GM18861 (cell line): ENCODE measurements around the gene APOBEC2.
"Not testable (repeated sequence)": the region's sequence is repeated elsewhere in the genome, so short reads cannot be mapped to it uniquely, and the experiment has no call there.

Experiments used
- ATAC-seq: cut with Tn5 transposase; IDR thresholded peaks from one replicate; pipeline ENCODE4 v1.9.1; 2021; ENCODE audit not compliant: unreplicated experiment

APOBEC2 gene

DNA sequence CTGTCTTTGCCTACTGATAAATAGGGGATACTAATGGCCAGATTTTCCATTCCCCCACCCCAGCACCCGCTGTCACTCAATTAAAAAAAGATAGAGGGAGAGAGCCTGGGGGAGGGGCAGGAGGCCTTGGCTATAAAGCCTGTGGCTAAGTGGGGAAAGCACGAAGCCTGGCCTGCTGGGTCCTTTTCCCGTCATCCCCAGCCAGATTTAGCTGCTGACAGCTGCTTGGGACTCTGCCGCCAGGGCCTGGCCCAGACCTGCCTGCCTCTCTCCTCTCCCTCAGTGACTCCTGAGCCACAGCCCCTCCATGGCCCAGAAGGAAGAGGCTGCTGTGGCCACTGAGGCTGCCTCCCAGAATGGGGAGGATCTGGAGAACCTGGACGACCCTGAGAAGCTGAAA lies at the start of gene APOBEC2:
TSS of gene APOBEC2 (plus strand) at position 162 of the 400 bp plus-strand sequence. CDS start at position 308, 146 bp downstream.
- no peak for ATAC-seq

DNA sequence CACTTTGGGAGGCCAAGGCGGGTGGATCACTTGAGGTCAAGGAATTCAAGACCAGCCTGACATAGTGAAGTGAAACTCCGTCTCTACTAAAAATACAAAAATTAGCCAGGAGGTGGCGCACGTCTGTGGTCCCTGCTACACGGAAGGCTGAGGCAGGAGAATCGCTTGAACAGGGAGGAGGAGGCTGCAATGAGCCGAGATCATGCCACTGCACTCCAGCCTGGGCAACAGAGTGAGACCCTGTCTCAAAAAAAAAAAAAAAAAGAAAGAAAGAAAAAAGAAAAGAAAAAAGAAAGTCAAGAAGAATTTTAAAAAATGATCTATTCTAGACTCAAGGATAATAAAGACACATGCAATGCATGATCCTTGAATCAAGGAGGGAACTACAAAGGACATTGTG lies 46.8 kb upstream of the APOBEC2 start:
- ATAC-seq, result not testable (repeated sequence)

DNA sequence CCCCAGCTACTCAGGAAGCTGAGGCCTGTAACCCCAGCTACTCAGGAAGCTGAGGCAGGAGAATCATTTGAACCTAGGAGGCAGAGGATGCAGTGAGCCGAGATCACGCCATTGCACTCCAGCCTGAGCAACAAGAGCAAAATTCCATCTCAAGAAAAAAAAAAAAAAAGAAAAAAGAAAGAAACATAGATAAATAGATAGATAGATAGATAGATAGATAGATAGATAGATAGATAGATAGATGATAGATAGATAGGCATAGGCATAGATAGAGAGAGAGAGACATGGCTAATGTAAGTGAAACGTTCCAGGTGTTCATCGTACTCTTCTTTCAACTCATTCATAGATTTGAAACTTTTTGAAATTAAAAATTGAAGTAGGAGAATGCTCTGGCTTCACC lies 46.0 kb upstream of the APOBEC2 start:
- not testable (repeated sequence) for ATAC-seq

DNA sequence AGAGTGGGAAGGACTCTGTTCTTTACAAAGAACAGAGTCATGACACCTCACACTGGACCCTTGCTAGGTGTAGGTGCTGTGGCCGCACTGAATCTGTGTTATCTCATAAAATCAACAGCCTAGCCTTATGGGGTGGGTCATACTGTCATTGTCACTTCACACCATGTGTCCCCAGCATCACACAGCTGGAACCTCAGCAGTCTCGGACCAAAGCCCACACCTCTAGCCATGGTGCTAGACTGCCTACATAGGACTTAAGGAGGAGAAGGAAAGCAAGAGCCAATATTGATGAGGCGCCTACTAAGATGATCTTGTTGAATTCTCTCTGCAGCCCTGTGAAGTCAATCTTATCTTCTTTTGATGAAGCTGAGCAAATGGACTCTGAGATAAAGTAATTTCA lies 45.0 kb upstream of the APOBEC2 start:
- no peak for ATAC-seq

DNA sequence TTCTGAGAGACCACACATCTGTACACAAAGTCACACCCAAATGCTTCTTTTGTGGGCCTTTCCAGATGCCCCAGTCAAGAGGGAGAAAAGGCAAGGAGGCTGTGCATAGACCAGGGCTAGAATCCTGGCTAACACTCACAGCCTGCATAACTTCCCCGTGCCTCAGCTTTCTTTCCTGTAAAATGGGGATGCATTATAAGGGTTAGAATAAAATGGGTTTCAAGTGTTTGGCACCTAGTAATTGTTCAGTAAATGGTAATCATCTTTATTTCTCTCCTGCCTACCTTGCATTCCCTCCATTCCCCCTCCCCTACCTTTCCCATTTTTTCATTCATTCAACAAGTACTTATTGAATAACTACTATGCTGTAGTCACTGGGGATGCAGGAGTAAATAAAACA lies 43.3 kb upstream of the APOBEC2 start:
- ATAC-seq, result no peak

DNA sequence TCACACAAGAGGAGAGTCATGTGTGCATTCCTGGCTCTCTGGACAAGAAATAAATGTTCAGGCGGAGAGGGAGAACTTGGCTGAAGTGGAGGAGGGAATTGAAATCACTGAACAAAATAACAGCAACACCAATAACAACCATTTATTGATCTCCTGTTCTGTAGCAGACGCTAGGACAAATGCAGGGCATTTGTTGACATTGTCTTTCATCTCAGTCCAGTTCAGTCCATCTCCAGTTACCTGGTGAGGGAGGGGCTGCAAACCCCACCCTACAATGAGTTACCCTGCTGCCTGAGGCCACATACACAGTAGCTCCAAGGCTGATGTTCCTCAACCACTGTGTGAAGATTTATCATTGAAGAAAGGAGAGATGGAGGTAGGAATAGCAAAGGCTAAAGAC lies 41.3 kb upstream of the APOBEC2 start:
- no peak for ATAC-seq

DNA sequence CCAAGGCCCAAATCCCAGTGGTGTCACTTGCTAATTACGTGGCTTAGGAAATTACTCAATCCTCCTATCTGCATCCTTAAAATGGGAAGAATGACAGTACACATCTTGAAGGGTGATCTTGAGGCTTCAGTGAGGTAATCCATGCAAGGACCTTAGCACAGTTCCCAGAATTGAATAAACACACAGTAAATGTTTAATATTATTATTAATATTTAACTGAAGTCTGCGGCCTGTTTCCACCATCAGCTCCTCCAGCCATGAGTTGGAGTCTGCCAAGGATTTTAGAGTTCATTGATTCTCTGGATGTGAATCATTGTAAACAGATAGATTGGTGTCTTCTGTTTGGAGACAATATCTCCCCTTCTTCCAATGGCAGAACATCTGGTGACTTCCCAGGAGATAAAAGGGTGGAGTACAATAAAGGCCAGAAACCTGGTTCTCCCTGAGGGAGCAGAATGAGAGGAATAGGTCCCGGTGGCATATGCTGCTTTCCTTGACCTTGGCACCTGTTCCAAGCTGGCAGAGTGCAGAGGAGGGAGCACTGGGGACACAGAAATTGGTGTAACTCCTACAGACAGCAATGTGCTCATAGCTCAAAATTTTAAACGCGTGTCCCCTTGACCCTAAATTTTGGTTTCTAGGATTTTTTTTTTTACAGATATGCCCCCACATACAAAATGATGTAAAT lies 39.4 kb upstream of the APOBEC2 start:
- ATAC-seq, result no peak

DNA sequence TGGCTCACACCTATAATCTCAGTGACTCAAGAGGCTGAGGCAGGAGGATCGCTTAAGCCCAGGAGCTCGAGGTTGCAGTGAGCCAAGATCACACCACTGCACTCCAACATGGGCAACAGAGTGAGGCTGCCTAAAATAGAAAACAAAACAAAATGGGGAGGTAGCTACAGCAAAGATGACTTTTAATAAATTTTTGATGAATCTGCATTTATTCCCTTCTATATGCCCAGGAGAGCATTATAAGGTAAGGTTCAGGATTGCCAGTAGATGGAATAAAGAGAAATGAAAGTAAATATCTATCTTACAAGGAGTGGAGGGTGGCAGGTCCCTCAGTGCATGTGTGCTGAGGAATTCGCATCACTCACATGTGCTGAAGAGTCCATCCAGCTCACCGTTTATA lies 38.2 kb upstream of the APOBEC2 start:
- no peak for ATAC-seq

DNA sequence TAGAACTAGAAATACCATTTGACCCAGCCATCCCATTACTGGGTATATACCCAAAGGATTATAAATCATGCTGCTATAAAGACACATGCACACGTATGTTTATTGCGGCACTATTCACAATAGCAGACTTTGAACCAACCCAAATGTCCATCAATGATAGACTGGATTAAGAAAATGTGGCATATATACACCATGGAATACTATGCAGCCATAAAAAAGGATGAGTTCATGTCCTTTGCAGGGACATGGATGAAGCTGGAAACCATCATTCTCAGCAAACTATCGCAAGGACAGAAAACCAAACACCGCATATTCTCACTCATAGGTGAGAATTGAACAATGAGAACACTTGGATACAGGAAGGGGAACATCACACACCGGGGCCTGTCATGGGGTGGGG lies 37.1 kb upstream of the APOBEC2 start:
- ATAC-seq, result not testable (repeated sequence)

DNA sequence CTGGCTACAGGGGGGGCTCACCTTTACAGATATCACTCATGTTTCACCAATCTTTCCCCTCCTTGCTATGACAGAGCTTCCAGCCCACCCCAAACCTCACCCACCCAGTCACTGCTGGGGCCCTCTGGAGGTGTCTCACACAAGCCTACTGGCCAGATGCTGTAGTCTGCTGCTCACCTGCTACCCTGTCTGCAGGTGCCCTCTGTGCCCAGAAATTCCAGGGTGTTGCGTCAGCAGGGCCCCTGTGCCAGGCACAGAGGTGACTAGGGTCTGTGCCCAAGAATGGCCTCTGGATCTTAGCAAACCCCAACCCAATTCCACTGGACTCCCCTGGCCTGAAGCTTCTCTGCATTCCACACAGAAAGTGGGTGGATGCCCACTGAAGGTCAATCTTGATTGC lies 35.3 kb upstream of the APOBEC2 start:
- no peak for ATAC-seq

DNA sequence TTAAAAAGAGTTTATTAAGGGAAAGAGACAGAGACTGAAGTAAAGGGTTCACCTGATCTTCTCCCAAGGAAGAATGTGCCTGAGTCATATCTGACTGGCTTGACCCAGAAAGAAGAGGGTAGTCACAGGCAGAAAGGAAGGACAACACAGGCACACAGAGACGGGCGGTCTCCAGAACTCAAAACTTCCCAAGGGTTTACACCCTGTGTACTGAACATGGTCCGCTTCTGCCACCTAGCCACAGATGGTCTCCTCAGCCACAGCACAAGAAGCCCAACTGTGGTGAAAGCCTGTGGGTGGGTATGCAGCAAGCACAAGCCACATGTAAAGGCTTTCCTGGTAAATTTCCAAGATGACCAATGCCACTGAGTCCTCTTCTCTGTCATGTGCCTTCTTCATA lies 31.2 kb upstream of the APOBEC2 start:
- ATAC-seq, result no peak

DNA sequence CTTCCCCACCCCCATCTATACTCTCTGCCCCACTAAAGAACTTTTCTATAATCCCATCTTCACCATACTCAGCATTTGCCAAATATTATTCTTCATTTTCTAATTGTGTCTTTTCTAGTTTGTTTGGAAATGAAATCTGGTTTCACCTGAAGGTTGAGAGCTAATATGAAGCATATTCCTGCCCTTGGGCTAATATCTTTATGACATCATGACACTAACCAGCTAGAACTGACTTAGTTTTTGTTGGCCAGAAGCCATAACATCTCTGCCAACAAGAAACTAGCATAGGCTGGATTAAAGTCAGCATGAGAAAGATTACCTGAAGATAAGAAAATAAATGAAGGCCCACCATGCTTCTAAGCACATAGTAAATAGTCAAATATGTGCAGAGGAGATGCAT lies 30.7 kb upstream of the APOBEC2 start:
- ATAC-seq, result no peak

DNA sequence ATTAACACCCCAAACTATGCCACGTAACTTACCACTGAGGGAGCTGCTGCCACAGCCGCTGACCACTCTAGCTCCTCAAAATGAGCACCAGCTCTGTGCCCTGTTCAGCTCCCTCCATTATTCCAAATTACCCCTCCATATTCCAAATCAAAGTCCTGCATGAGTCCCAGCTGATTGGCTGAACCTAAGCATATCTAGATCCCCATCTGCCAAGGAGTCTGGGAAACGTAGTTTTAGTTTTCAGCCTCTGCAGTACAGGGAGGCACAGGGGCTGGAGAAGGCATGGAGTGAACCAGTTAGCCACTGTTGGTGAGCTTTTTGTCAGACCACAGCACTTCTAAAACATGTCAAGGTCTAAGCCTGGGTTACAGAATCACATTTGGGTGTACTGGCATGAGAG lies 29.9 kb upstream of the APOBEC2 start:
- no peak for ATAC-seq

DNA sequence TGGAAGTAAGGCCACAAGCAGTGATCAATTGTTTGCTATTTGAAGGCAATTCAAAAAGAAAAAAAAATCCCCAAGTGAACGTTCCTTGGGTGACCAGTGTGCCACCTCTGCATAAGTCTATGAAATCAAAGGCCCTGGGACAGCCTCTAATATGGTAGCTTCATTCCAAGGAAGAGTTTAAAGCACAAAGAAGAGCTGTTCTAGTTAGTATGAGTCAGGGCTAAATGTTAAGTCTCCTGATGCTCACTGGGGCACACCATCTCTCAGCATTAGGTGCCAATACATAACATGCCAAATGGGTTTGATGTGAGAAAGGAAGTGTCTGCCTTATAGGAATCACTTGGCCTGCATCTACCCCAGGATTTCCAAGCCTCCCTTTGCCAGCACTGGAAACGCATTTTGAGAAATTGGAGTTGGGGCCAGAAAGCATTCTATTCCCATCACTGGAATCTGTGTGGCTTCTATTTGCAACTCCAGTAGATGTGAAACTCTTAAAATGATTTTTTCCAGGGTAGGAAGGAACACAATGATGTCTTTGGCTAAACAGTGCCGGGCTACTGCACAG lies 27.0 kb upstream of the APOBEC2 start:
- ATAC-seq, result no peak

DNA sequence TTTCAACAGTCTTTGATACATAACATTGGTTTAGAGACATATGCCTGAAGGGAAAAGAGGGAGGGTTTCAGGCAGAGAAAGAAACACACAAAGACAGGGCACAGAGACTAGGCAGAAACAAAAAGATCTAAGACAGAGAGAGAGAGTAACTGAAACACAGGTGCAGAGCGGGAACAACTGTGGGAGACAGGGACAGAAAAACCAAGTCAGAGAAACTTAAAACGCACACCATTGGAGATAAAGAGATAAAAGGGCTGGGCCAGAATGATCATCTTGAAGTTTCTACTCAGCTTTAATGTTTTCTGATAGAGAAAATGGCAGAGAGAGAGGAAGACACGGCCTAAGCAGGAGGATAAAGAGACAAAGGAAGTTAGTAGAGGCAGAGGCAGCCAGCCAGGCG lies 25.8 kb upstream of the APOBEC2 start:
- no peak for ATAC-seq

DNA sequence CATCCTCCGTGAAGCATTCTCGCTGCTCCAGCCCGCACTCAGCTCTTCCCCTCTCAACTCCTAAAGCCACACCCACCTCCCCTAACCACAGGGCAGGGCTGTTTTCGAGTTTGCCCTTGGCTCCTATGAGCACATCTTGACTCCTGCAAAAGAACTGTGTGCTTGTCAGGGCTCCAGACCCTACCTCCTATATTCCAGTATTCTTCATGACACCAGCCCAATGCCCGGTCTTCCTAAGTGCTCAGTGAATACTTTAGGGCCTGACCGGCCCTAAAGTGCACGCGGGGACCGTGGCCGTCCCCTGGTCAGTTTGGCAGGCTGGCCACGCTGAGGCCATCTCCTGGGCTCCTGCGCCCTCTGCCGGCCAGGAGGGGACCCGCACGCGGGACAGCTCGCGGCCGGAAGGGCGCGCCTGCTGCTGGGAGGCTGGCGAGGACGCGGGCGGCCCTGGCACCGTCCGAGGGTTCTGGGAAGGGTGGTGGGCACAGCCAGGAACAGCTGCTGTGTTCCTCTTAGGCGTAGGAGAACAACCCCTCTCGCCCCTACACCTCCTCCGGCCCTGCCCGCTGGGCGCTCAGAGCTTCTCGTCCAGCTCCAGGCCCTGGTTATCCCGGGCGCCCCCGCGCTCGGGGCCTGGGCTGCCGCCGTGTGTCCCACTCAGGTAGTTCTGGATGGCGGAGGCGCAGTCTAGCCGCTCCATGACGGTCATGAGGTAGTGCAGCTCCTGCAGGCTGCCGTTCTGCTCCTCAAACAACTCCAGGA lies 25.0 kb upstream of the APOBEC2 start:
- peak; percentile 88 for ATAC-seq

DNA sequence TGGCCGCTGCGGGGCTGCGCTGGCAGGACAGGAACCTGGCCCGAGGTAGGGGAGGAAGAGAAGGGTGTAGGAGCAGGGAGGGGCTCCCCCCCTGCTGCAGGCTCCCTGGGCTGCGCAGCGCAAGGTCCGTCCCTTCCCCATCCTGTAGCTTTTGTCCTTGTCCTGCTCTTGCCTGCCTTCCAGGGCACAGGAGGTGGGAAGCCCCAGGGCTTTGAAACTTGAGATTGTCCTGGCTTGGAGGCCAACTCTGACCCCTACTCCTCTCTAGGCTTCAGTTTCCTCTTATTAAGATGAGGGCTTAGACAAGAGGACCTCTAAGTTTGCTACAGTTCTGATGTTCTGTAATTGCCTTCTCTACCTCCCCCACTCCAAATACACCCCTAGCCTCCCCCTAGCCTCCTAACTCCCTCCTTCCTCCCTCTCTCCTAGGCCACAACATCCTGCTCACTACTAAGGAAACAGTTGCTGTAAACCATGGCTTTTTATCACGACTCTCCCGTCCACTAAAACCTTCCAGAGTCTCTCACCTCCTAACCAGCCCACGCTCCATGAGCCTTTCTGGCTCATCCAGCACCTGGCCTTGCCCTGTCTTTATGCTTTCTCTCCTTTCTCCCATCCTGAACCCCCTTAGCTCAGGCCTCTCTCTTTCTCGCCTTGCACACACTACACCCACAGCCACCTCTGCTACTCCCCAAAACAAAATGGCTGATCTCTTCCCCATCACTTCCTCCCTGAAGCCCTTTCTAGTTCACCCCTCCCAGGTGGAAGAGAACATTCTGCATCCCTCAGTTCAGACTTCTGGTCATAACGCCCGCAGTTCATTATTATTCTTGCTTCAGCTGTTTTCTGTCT lies 24.2 kb upstream of the APOBEC2 start:
- ATAC-seq, result peak; percentile 18

DNA sequence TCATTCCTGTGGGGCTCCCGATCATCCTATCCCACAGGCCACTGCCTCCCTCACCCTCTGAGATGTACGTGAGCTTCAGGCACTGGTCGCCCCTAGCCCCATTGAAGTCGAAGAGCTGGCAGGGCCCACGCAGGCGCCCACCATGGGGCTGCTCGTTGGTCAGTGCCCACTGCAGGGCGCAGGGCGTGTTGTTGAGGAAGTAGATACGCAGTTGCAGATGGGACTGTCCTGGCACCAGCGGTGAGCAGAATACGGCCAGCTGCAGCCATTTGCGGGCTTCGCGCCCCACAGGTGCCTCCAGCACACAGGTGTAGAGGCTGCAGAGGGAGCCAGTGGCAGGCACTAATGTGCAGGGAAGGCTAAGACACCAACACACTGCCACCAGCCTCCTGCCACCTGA lies 20.2 kb upstream of the APOBEC2 start:
- no peak for ATAC-seq

DNA sequence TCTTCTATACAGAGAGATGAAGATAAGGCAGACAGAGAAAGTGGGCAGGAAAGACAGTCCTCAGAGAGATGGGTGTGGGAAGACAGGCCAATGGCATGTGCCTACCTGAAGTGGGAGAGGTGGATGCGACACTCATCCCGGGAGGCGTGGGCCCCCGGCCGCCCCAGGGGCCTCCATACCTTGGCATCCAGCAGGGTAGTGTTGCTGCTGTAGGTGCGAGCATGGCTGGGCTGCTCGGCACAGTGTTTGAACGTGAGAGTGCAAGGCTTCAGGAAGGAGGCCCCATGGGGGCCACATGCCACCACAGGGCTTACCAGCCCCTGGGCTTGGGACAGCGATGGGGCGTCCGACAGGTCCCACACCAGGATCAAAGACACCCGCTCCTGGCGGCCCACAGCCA lies 19.2 kb upstream of the APOBEC2 start:
- ATAC-seq, result no peak

DNA sequence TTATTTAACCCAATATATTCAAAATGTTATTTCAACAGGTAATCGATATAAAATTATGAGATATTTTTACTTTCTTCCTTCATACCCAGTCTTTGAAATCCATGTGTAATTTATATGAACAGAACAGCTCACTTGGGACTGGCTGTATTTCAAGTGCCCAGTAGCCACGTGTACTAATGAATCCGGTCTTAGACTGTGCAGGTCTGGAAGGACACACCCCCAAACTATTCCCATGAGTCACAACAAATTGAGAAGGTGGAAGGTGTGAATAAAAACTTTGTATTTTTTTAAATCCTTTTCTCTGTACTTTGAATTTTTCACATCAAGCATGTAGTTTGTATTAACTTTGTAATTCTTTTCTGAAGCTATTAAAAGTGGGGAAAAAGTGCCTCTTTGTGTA lies 16.8 kb upstream of the APOBEC2 start:
- ATAC-seq, result no peak

DNA sequence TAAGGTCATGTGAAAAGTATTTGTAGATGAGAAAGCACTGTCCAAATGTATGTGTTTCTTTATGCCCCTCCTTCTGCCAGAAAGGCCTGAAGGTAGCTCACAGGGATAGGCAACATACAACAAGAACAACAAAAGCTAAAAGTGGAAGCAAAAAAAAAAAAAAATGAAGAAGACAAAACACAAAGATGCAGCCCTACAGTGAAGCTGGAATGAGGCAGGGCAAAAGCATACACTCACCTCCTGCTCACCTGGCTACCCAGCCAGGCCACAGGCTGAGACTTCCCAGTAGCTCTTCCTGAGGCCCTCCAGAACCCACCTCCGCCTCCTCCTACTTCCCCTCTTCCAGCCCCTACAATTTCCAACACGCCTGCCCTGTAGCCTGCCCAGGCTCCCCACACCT lies 16.4 kb upstream of the APOBEC2 start:
- ATAC-seq, result no peak
